ENCODE results near the gene TMEM217.
A peak's percentile ranks its signal among the peaks of the same experiment; 100 is the strongest.
"Not testable (repeated sequence)": the region's sequence is repeated elsewhere in the genome, so short reads cannot be mapped to it uniquely, and the experiment has no call there.

The TMEM217 gene

GRCh38 chr6:37202788-37203491 is 55.0 kb downstream of the TMEM217 start (continued):
- 0 out of 2 replicates have a peak, but pooled peaks have one; percentile 15 for TF ChIP-seq KLF1 (tag by site-specific recombination; IDR thresholded peaks at IDR 0.05)
- TF ChIP-seq FEZF1 (tag by site-specific recombination; IDR thresholded peaks at IDR 0.05) = peak; percentile 47

GRCh38 chr6:37201726-37202125 is 56.2 kb downstream of the TMEM217 start:
- ChIA-PET POLR2A (no interaction called here), CTCF (interaction anchor here (1.2 to 17.8 kb wide), 3 partner anchors 8 to 178 kb away, joined by 6 to 845 read pairs (median 54); no protein-coding TSS in a partner anchor)
- Histone ChIP-seq H3K27ac (ENCODE audit: extremely low read depth, low read depth, low read length) (no peak overlapping the region), H3K9me3 (ENCODE audit: control insufficient read depth, insufficient read depth, low read depth, low read length) (no peaks in the 10 kb centered on the region), H3K36me3 (ENCODE audit: control insufficient read depth in 2 of 2, insufficient read depth in 1 of 2, low read length in 2 of 2) (no peaks in the 10 kb centered on the region), H3K4me3 (ENCODE audit: low read depth, low read length) (no peak overlapping the region), H3K4me1 (ENCODE audit: control insufficient read depth, insufficient read depth, low read length) (peaks cover 4% of the 10 kb centered on the region)
- TF ChIP-seq ZNF776 (tag by site-specific recombination; IDR thresholded peaks at IDR 0.05; ENCODE audit: borderline replicate concordance) (no peak), OSR2 (tag by site-specific recombination; IDR thresholded peaks at IDR 0.05) (0 out of 2 replicates have a peak, but pooled peaks have one; percentile 12), ZNF639 (tag by site-specific recombination; IDR thresholded peaks at IDR 0.05) (no peak)

- TF ChIP-seq SCRT1 (tag by site-specific recombination; IDR thresholded peaks at IDR 0.05; ENCODE audit: borderline replicate concordance) = no peak
- no peak for TF ChIP-seq ZNF629 (tag by site-specific recombination; IDR thresholded peaks at IDR 0.05)
- TF ChIP-seq ZNF544 (tag by site-specific recombination; IDR thresholded peaks at IDR 0.05) = no peak
- TF ChIP-seq ZNF571 (tag by site-specific recombination; IDR thresholded peaks at IDR 0.05) = no peak
- Histone ChIP-seq H3K4me1 (ENCODE audit: control insufficient read depth, insufficient read depth, low read length) (peaks cover 4% of the 10 kb centered on the region), H3K36me3 (ENCODE audit: control insufficient read depth in 2 of 2, insufficient read depth in 1 of 2, low read length in 2 of 2) (no peaks in the 10 kb centered on the region), H3K4me3 (ENCODE audit: low read depth, low read length) (no peak overlapping the region), H3K9me3 (ENCODE audit: control insufficient read depth, insufficient read depth, low read depth, low read length) (no peaks in the 10 kb centered on the region), H3K27ac (ENCODE audit: extremely low read depth, low read depth, low read length) (no peak overlapping the region)
- POLR2A ChIA-PET = interaction anchor here (1.0 kb wide), 1 partner anchor 29 kb away, joined by 3 read pairs; no protein-coding TSS in a partner anchor
- CTCF ChIA-PET = interaction anchor here (1.1 to 17.8 kb wide), 4 partner anchors 10 to 176 kb away, joined by 3 to 845 read pairs (median 29); no protein-coding TSS in a partner anchor
These were observed 57.9 kb downstream of the TMEM217 start for GRCh38 chr6:37200085-37200484.

- CTCF ChIA-PET = interaction anchor here (7.1 to 17.8 kb wide), 2 partner anchors 14 to 173 kb away, joined by 54 to 845 read pairs; no protein-coding TSS in a partner anchor
- H3K27ac ChIP-seq (ENCODE audit: extremely low read depth, low read depth, low read length); H3K9me3 ChIP-seq (ENCODE audit: control insufficient read depth, insufficient read depth, low read depth, low read length); H3K4me3 ChIP-seq (ENCODE audit: low read depth, low read length); POLR2A ChIA-PET; H3K4me1 ChIP-seq (ENCODE audit: control insufficient read depth, insufficient read depth, low read length); H3K36me3 ChIP-seq (ENCODE audit: control insufficient read depth in 2 of 2, insufficient read depth in 1 of 2, low read length in 2 of 2): not testable (repeated sequence)
- TF ChIP-seq ZNF560 (tag by site-specific recombination; IDR thresholded peaks at IDR 0.05; ENCODE audit: borderline replicate concordance) (peak; percentile 56; the same call in 1 of the 2 replicates), ZNF530 (tag by site-specific recombination; IDR thresholded peaks at IDR 0.05; ENCODE audit: low read depth) (0 out of 2 replicates have a peak, but pooled peaks have one; percentile 16), ZBTB8A (tag by site-specific recombination; IDR thresholded peaks at IDR 0.05) (peak; percentile 80), ZNF518A (tag by site-specific recombination; conservative IDR thresholded peaks at IDR 0.05; ENCODE audit: low read depth) (peak; percentile 95), RBAK (tag by site-specific recombination; IDR thresholded peaks at IDR 0.05) (0 out of 2 replicates have a peak, but pooled peaks have one; percentile 22), ZBTB21 (tag by site-specific recombination; IDR thresholded peaks at IDR 0.05) (0 out of 2 replicates have a peak, but pooled peaks have one; percentile 57), ZNF654 (tag by site-specific recombination; IDR thresholded peaks at IDR 0.05; ENCODE audit: low read depth) (peak; percentile 38; the same call in 1 of the 2 replicates), ZXDB (tag by site-specific recombination; IDR thresholded peaks at IDR 0.05) (peak; percentile 78), ZFP37 (tag by site-specific recombination; IDR thresholded peaks at IDR 0.05) (0 out of 2 replicates have a peak, but pooled peaks have one; percentile 48), GFI1B (tag by site-specific recombination; IDR thresholded peaks at IDR 0.05) (0 out of 2 replicates have a peak, but pooled peaks have one; percentile 40), AEBP2 (tag by site-specific recombination; IDR thresholded peaks at IDR 0.05; ENCODE audit: borderline replicate concordance) (peak; percentile 85; the same call in 1 of the 2 replicates), ZNF623 (tag by site-specific recombination; IDR thresholded peaks at IDR 0.05) (peak; percentile 81)
These were observed 61.5 kb downstream of the TMEM217 start for GRCh38 chr6:37196451-37196850.
